T-helper 22 cell (primary cell): ENCODE measurements around the gene DMXL1.
"Not testable (repeated sequence)": the region's sequence is repeated elsewhere in the genome, so short reads cannot be mapped to it uniquely, and the experiment has no call there.

ENCODE experiments used
- DNase-seq: peaks from one replicate; pipeline ENCODE4 v3.0.0-alpha.2; 2020; ENCODE audit warnings: low read depth

DMXL1 gene

GRCh38 chr5:119122474-119122873, 51.6 kb downstream of the DMXL1 start:
- DNase-seq: not testable (repeated sequence)

- DNase-seq: no peak
Measured at GRCh38 chr5:119123280-119123679, 52.4 kb downstream of the DMXL1 start.

GRCh38 chr5:119129770-119130169, 58.9 kb downstream of the DMXL1 start:
- DNase-seq: no peak

- DNase-seq: no peak
Measured at GRCh38 chr5:119131530-119132304, 60.8 kb downstream of the DMXL1 start.

- DNase-seq: not testable (repeated sequence)
Measured at GRCh38 chr5:119135743-119136142, 64.9 kb downstream of the DMXL1 start.

GRCh38 chr5:119136666-119137318, 65.9 kb downstream of the DMXL1 start:
- DNase-seq: no peak

- DNase-seq: no peak
Measured at GRCh38 chr5:119153629-119154028, 82.7 kb downstream of the DMXL1 start.

- no peak for DNase-seq
Measured at GRCh38 chr5:119158144-119158543, 87.3 kb downstream of the DMXL1 start.

- DNase-seq: no peak
Measured at GRCh38 chr5:119161430-119161829, 90.5 kb downstream of the DMXL1 start.

- no peak for DNase-seq
Measured at GRCh38 chr5:119166026-119166425, 95.1 kb downstream of the DMXL1 start.

- no peak for DNase-seq
Measured at GRCh38 chr5:119168401-119168800, 97.5 kb downstream of the DMXL1 start.

GRCh38 chr5:119171686-119172085, 100.8 kb downstream of the DMXL1 start:
- DNase-seq: no peak

- no peak for DNase-seq
Measured at GRCh38 chr5:119174578-119175163, 103.8 kb downstream of the DMXL1 start.

- no peak for DNase-seq
Measured at GRCh38 chr5:119176785-119177184, 105.9 kb downstream of the DMXL1 start.

GRCh38 chr5:119177226-119177625, 106.3 kb downstream of the DMXL1 start:
- no peak for DNase-seq

GRCh38 chr5:119178435-119178834, 107.5 kb downstream of the DMXL1 start:
- DNase-seq: no peak

GRCh38 chr5:119179857-119180641, 109.2 kb downstream of the DMXL1 start:
- no peak for DNase-seq

GRCh38 chr5:119185512-119185911, 114.6 kb downstream of the DMXL1 start:
- not testable (repeated sequence) for DNase-seq

GRCh38 chr5:119187776-119188529, 117.1 kb downstream of the DMXL1 start:
- no peak for DNase-seq

- DNase-seq: no peak
Measured at GRCh38 chr5:119190470-119191095, 119.7 kb downstream of the DMXL1 start.

- no peak for DNase-seq
Measured at GRCh38 chr5:119191944-119192343, 121.1 kb downstream of the DMXL1 start.
